Measurements from ENCODE around the gene SLC26A6. TPM values are rescaled to one million over a fixed set of nuclear protein-coding genes. Genes with fewer than 3 reads are reported as not detected.

SLC26A6 gene
- total and polyA plus RNA-seq, 8 donors = 6.2 to 32.1 (median 10.6) TPM

- Histone ChIP-seq H3K36me3 (peaks cover 0 to 21% (median 0%) of the 10 kb centered on the region in 3 donors), H3K27me3 (no peaks in the 10 kb centered on the region), H3K4me1 (peaks cover 4 to 9% (median 6%) of the 10 kb centered on the region in 3 donors), H3K27ac (no peak overlapping the region), H3K9me3 (no peaks in the 10 kb centered on the region), H3K4me3 (no peak overlapping the region)
- 93 to 94% methylated on average over 17 of the region's 17 CpGs for WGBS, 2 donors
- FAIRE-seq (no peak), DNase-seq (no peak), ATAC-seq (no peak)
- intact Hi-C loops (cut with DNase I) = no loop called here
- no peak for TF ChIP-seq CTCF (IDR thresholded peaks at IDR 0.05)
Observed at GRCh38 chr3:48681974-48682610, 46.8 kb upstream of the SLC26A6 start.

- FAIRE-seq = no peak
- WGBS, 2 donors = 94 to 97% methylated on average over 7 of the region's 7 CpGs
- Histone ChIP-seq H3K36me3 (peaks cover 0 to 21% (median 0%) of the 10 kb centered on the region in 3 donors), H3K4me1 (peaks cover 4 to 9% (median 6%) of the 10 kb centered on the region in 3 donors), H3K4me3 (no peak overlapping the region), H3K27me3 (no peaks in the 10 kb centered on the region), H3K9me3 (no peaks in the 10 kb centered on the region), H3K27ac (no peak overlapping the region)
- DNase-seq = no peak
- intact Hi-C loops (cut with DNase I) = no loop called here
- no peak for TF ChIP-seq CTCF (IDR thresholded peaks at IDR 0.05)
- ATAC-seq = no peak
Observed at GRCh38 chr3:48681541-48681880, 46.2 kb upstream of the SLC26A6 start.

- FAIRE-seq (no peak), ATAC-seq (no peak), DNase-seq (peak in 1 of 6 donors; percentile 63)
- peaks cover 4 to 9% (median 6%) of the 10 kb centered on the region in 3 donors for H3K4me1 ChIP-seq
- no peak for TF ChIP-seq CTCF (IDR thresholded peaks at IDR 0.05)
- H3K9me3 ChIP-seq = no peaks in the 10 kb centered on the region
- peaks cover 0 to 21% (median 0%) of the 10 kb centered on the region in 3 donors for H3K36me3 ChIP-seq
- H3K27ac ChIP-seq = no peak overlapping the region
- WGBS, 2 donors = 90% methylated on average over 17 of the region's 17 CpGs
- H3K4me3 ChIP-seq = no peak overlapping the region
- intact Hi-C loops (cut with DNase I) = no loop called here
- no peaks in the 10 kb centered on the region for H3K27me3 ChIP-seq
Observed at GRCh38 chr3:48680811-48681540, 45.7 kb upstream of the SLC26A6 start.

DNA sequence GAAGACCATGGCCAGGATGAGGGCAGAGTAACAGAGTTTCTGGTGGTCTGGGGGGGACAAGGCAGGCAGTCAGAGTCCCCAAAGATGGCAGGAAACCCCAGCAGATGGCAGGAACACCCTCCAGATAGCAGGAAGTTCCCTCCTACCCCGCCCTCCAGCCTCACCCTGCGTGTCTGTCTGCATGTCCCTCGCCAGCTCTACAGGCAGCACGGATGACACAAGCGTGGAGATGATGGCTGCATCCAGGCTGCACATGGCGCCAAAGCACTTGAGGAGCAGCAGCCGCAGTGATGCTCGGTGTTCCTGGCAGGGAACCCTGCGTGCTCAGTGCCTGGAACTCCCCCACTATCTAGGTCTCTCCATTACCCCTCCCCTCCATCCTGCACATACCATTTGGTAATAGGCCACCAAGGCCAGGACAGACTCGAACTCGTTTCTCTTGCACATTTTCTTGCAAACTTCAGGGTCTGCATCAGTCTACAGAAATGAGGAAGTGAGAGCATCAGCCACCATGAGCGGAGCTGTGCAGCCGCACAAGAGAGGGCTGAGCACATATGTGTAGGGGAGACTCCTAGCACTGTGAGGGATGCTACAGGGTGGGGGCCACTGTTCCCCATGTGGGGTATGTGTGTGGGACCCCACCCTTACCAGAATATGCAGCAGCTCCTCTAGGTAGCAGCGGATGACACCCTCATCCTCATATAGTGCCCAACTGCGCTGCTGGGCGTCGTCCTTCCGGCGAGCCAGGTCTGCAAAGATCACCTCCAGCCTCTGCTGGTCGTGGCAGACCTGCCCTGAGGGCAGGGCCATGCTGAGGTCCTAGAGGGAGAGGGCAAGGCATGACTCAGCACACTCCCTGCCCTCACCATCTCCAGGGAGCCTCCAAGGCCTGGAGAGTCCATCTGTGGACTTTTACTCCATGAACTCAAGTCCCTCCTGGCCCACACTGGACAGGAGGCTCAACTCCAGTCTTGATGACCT, 44.4 kb upstream of the SLC26A6 start:
- H3K4me1 ChIP-seq = peaks cover 4 to 7% (median 4%) of the 10 kb centered on the region in 3 donors
- peaks cover 0 to 21% (median 0%) of the 10 kb centered on the region in 3 donors for H3K36me3 ChIP-seq
- ATAC-seq (no peak), DNase-seq (no peak), FAIRE-seq (no peak)
- H3K4me3 ChIP-seq = no peak overlapping the region
- 93 to 94% methylated on average over 20 of the region's 20 CpGs for WGBS, 2 donors
- H3K27ac ChIP-seq = no peak overlapping the region
- H3K27me3 ChIP-seq = no peaks in the 10 kb centered on the region
- TF ChIP-seq CTCF (IDR thresholded peaks at IDR 0.05) = no peak
- intact Hi-C loops (cut with DNase I) = no loop called here
- no peaks in the 10 kb centered on the region for H3K9me3 ChIP-seq
